A172 (cell line): ENCODE results near the gene SLIT3. TPM values are rescaled to one million over a fixed set of nuclear protein-coding genes. Genes with fewer than 3 reads are reported as not detected.

Experiments
- DNase-seq: peaks from one replicate; pipeline ENCODE4 v3.0.0-alpha.2; 2015; ENCODE audit warnings: low spot score
- total RNA-seq: library from RNA; depleted of rRNA; stranded (reverse); fragments of >200 nt; shearing (Covaris generic); gene quantifications from 2 replicates; pipeline ENCODE4 v1.2.3, GENCODE V29; 2014

Gene SLIT3
- total RNA-seq, 1 experiment from 2014 or later = 0.12 TPM

- DNase-seq = no peak
Observed at GRCh38 chr5:168674893-168675482, 626.0 kb downstream of the SLIT3 start.

GRCh38 chr5:168672888-168673287, 628.1 kb downstream of the SLIT3 start:
- DNase-seq = no peak

- no peak for DNase-seq
Observed at GRCh38 chr5:168672016-168672415, 628.9 kb downstream of the SLIT3 start.

GRCh38 chr5:168670881-168671575, 629.9 kb downstream of the SLIT3 start:
- no peak for DNase-seq

- no peak for DNase-seq
Observed at GRCh38 chr5:168669668-168670378, 631.1 kb downstream of the SLIT3 start.

GRCh38 chr5:168669156-168669555, 631.8 kb downstream of the SLIT3 start:
- no peak for DNase-seq

GRCh38 chr5:168668078-168668477, 632.9 kb downstream of the SLIT3 start:
- DNase-seq = no peak

- DNase-seq = no peak
Observed at GRCh38 chr5:168667301-168667840, 633.6 kb downstream of the SLIT3 start.

GRCh38 chr5:168666356-168666755, 634.6 kb downstream of the SLIT3 start:
- DNase-seq = no peak

GRCh38 chr5:168663276-168664004, 637.5 kb downstream of the SLIT3 start:
- DNase-seq = no peak

- DNase-seq = no peak
Observed at GRCh38 chr5:168661593-168662485, 639.1 kb downstream of the SLIT3 start.

- no peak for DNase-seq
Observed at GRCh38 chr5:168660691-168661090, 640.2 kb downstream of the SLIT3 start.

- DNase-seq = no peak
Observed at GRCh38 chr5:168659286-168659847, 641.6 kb downstream of the SLIT3 start.

- DNase-seq = no peak
Observed at GRCh38 chr5:168658394-168658793, 642.5 kb downstream of the SLIT3 start.

- no peak for DNase-seq
Observed at GRCh38 chr5:168656633-168657032, 644.3 kb downstream of the SLIT3 start.

- no peak for DNase-seq
Observed at GRCh38 chr5:168655316-168655715, 645.6 kb downstream of the SLIT3 start.

GRCh38 chr5:168654211-168654721, 646.7 kb downstream of the SLIT3 start:
- DNase-seq = no peak

- no peak for DNase-seq
Observed at GRCh38 chr5:168653626-168654025, 647.3 kb downstream of the SLIT3 start.

GRCh38 chr5:168651648-168652047, 649.3 kb downstream of the SLIT3 start:
- DNase-seq = peak; percentile 89

GRCh38 chr5:168649306-168649705, 651.6 kb downstream of the SLIT3 start:
- DNase-seq = peak; percentile 19
